Measurements from ENCODE around the gene C1orf210. TPM values are rescaled to one million over a fixed set of nuclear protein-coding genes. Genes with fewer than 3 reads are reported as not detected.

C1orf210 gene
- total and polyA plus RNA-seq, 9 of the 15 experiments (the other 6 are each of a cell fraction or from before 2014, with no cell fraction given) = 0.21 TPM; not detected in 8

DNA sequence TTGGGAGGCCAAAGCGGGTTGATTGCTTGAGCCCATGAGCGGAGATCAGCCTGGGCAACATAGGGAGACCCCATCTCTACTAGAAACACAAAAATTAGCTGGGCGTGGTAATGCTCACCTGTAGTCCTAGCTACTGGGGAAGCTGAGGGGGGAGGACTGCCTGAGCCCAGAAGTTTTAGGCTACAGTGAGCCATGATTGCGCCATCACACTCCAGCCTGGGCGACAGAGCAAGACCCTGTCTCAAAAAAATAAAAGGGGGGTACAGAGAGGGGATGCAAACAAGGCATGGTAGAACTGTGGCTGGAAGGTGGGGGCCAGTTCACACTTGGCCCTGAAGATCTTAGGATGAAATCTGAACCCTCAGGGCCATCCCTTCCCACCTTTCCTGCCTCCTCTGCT lies 1.2 kb upstream of the C1orf210 start (continued):
- TF ChIP-seq, protein P1, sequence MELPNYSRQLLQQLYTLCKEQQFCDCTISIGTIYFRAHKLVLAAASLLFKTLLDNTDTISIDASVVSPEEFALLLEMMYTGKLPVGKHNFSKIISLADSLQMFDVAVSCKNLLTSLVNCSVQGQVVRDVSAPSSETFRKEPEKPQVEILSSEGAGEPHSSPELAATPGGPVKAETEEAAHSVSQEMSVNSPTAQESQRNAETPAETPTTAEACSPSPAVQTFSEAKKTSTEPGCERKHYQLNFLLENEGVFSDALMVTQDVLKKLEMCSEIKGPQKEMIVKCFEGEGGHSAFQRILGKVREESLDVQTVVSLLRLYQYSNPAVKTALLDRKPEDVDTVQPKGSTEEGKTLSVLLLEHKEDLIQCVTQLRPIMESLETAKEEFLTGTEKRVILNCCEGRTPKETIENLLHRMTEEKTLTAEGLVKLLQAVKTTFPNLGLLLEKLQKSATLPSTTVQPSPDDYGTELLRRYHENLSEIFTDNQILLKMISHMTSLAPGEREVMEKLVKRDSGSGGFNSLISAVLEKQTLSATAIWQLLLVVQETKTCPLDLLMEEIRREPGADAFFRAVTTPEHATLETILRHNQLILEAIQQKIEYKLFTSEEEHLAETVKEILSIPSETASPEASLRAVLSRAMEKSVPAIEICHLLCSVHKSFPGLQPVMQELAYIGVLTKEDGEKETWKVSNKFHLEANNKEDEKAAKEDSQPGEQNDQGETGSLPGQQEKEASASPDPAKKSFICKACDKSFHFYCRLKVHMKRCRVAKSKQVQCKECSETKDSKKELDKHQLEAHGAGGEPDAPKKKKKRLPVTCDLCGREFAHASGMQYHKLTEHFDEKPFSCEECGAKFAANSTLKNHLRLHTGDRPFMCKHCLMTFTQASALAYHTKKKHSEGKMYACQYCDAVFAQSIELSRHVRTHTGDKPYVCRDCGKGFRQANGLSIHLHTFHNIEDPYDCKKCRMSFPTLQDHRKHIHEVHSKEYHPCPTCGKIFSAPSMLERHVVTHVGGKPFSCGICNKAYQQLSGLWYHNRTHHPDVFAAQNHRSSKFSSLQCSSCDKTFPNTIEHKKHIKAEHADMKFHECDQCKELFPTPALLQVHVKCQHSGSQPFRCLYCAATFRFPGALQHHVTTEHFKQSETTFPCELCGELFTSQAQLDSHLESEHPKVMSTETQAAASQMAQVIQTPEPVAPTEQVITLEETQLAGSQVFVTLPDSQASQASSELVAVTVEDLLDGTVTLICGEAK (IDR thresholded peaks at IDR 0.05) = no peak
- TF ChIP-seq, protein P1 (CRISPR knock-in tag; IDR thresholded peaks at IDR 0.05) = no peak
- TF ChIP-seq HNRNPUL1 (IDR thresholded peaks at IDR 0.05; ENCODE audit: low read length) (no peak), CEBPB (tag; IDR thresholded peaks at IDR 0.05) (peak; percentile 54), ARNT (IDR thresholded peaks at IDR 0.05) (no peak), HDAC6 (IDR thresholded peaks at IDR 0.05; ENCODE audit: low read depth, low read length) (no peak), ELF2 (CRISPR knock-in tag; IDR thresholded peaks at IDR 0.05) (no peak)
- TF ChIP-seq, protein P2, sequence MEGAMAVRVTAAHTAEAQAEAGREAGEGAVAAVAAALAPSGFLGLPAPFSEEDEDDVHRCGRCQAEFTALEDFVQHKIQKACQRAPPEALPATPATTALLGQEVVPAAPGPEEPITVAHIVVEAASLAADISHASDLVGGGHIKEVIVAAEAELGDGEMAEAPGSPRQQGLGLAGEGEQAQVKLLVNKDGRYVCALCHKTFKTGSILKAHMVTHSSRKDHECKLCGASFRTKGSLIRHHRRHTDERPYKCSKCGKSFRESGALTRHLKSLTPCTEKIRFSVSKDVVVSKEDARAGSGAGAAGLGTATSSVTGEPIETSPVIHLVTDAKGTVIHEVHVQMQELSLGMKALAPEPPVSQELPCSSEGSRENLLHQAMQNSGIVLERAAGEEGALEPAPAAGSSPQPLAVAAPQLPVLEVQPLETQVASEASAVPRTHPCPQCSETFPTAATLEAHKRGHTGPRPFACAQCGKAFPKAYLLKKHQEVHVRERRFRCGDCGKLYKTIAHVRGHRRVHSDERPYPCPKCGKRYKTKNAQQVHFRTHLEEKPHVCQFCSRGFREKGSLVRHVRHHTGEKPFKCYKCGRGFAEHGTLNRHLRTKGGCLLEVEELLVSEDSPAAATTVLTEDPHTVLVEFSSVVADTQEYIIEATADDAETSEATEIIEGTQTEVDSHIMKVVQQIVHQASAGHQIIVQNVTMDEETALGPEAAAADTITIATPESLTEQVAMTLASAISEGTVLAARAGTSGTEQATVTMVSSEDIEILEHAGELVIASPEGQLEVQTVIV (CRISPR knock-in tag; IDR thresholded peaks at IDR 0.05; ENCODE audit: borderline replicate concordance) = no peak
